GM12892 (cell line): ENCODE results near the gene RBM33.

Experiments used
- POLR2A ChIP-seq: IDR thresholded peaks from 2 replicates; pipeline ENCODE4 v1.6.1; 2011; ENCODE audit warnings: low read depth, low read length, control low read depth
- TAF1 ChIP-seq: IDR thresholded peaks from 2 replicates; pipeline ENCODE4 v1.6.1; 2011; ENCODE audit warnings: low read depth, mild to moderate bottlenecking, control low read depth, low read length, borderline replicate concordance

- TF ChIP-seq TAF1 (no peak), POLR2A (no peak)
These were observed 24.7 kb upstream of the RBM33 start for GRCh38 chr7:155619634-155620271.
